ENCODE results near the gene OR6Y1.

The OR6Y1 gene

GRCh38 chr1:158554352-158554751, at the start of gene OR6Y1:
OR6Y1 (minus strand) TSS chr1:158554405; CDS start chr1:158548105, 6,300 bp downstream.
- DNase-seq: no peak

GRCh38 chr1:158600735-158601134, 46.5 kb upstream of the OR6Y1 start:
- no peak for DNase-seq

- no peak for DNase-seq
Observed at GRCh38 chr1:158586942-158587341, 32.7 kb upstream of the OR6Y1 start.

GRCh38 chr1:158583962-158584361, 29.8 kb upstream of the OR6Y1 start:
- no peak for DNase-seq

GRCh38 chr1:158579733-158580132, 25.5 kb upstream of the OR6Y1 start, which contains the start of gene OR10X1:
OR10X1 (minus strand) TSS chr1:158579899; CDS start chr1:158579899, 0 bp downstream.
- DNase-seq: no peak

GRCh38 chr1:158577561-158577960, 23.4 kb upstream of the OR6Y1 start:
- no peak for DNase-seq

GRCh38 chr1:158572226-158572625, 18.0 kb upstream of the OR6Y1 start:
- no peak for DNase-seq

- DNase-seq: no peak
Observed at GRCh38 chr1:158570480-158570879, 16.3 kb upstream of the OR6Y1 start, which contains the start of gene OR6P1. OR6P1 (minus strand) TSS chr1:158570580; CDS start chr1:158563604, 6,976 bp downstream.

GRCh38 chr1:158564608-158565007, 10.4 kb upstream of the OR6Y1 start:
- DNase-seq: no peak

- no peak for DNase-seq
Observed at GRCh38 chr1:158563853-158564252, 9.6 kb upstream of the OR6Y1 start.

- no peak for DNase-seq
Observed at GRCh38 chr1:158559696-158560095, 5.5 kb upstream of the OR6Y1 start.

- DNase-seq: no peak
Observed at GRCh38 chr1:158552296-158552695, 1.9 kb downstream of the OR6Y1 start.

GRCh38 chr1:158547533-158547932, 6.7 kb downstream of the OR6Y1 start:
- no peak for DNase-seq

GRCh38 chr1:158537609-158538008, 16.6 kb downstream of the OR6Y1 start:
- no peak for DNase-seq

GRCh38 chr1:158534496-158534895, 19.7 kb downstream of the OR6Y1 start:
- DNase-seq: no peak

GRCh38 chr1:158527190-158527815, 26.9 kb downstream of the OR6Y1 start:
- peak; percentile 29 for DNase-seq

- DNase-seq: no peak
Observed at GRCh38 chr1:158521666-158522058, 32.5 kb downstream of the OR6Y1 start.

GRCh38 chr1:158520955-158521665, 33.1 kb downstream of the OR6Y1 start:
- no peak for DNase-seq

- DNase-seq: no peak
Observed at GRCh38 chr1:158520021-158520420, 34.2 kb downstream of the OR6Y1 start.

- DNase-seq: no peak
Observed at GRCh38 chr1:158516966-158517365, 37.2 kb downstream of the OR6Y1 start.

GRCh38 chr1:158509471-158510156, 44.6 kb downstream of the OR6Y1 start:
- DNase-seq: no peak

GRCh38 chr1:158507511-158507910, 46.7 kb downstream of the OR6Y1 start:
- no peak for DNase-seq

GRCh38 chr1:158506369-158506987, 47.7 kb downstream of the OR6Y1 start:
- DNase-seq: peak; percentile 7

Data from HCEC 1CT (cell line).